SK-N-SH treated with all-trans-retinoic acid at 6 μM for 48 hours (cell line): Measurements from ENCODE around the gene PRKAR1B.

Experiments used
- ATAC-seq: fragments of 200-7000 bp; cut with Tn5 transposase; 3 replicates; pipeline ENCODE4 v1.9.1; 2020; ENCODE audit warnings: mild to moderate bottlenecking, moderate library complexity
- ARNTL ChIP-seq: fragments of 450-650 bp; formaldehyde crosslinking; IDR thresholded peaks from 2 replicates; pipeline ENCODE4 v1.5.0; 2020; ENCODE audit warnings: low read depth, mild to moderate bottlenecking, moderate library complexity, borderline replicate concordance
- BACH2 ChIP-seq: fragments of 250-450 bp; sonication (Bioruptor Pico); IDR thresholded peaks from 2 replicates; pipeline ENCODE4 v1.9.0; 2021; ENCODE audit warnings: mild to moderate bottlenecking, borderline replicate concordance
- CSDC2 ChIP-seq: fragments of 250-450 bp; sonication (Bioruptor Pico); IDR thresholded peaks from 2 replicates; pipeline ENCODE4 v1.5.0; 2020; ENCODE audit warnings: mild to moderate bottlenecking, moderate library complexity
- CSRNP3 ChIP-seq: fragments of 250-450 bp; sonication (Bioruptor Pico); IDR thresholded peaks from 2 replicates; pipeline ENCODE4 v1.5.1; 2021; ENCODE audit warnings: mild to moderate bottlenecking, moderate library complexity
- GLIS3 ChIP-seq: fragments of 250-450 bp; sonication (Bioruptor Pico); IDR thresholded peaks from 2 replicates; pipeline ENCODE4 v1.5.0; 2020; ENCODE audit warnings: mild to moderate bottlenecking, moderate library complexity
- OSR1 ChIP-seq: fragments of 250-450 bp; sonication (Bioruptor Pico); IDR thresholded peaks from 2 replicates; pipeline ENCODE4 v1.8.0; 2022; ENCODE audit warnings: moderate library complexity, mild to moderate bottlenecking, inconsistent platforms
- TCF4 ChIP-seq: fragments of 250-450 bp; sonication (Bioruptor Pico); IDR thresholded peaks from 2 replicates; pipeline ENCODE4 v1.8.0; 2021; ENCODE audit warnings: mild to moderate bottlenecking, moderate library complexity, borderline replicate concordance
- TOX ChIP-seq: fragments of 250-450 bp; sonication (Bioruptor Pico); IDR thresholded peaks from 2 replicates; pipeline ENCODE4 v1.8.0; 2021; ENCODE audit warnings: mild to moderate bottlenecking, moderate library complexity, borderline replicate concordance
- TSHZ2 ChIP-seq: fragments of 250-450 bp; sonication (Bioruptor Pico); IDR thresholded peaks from 2 replicates; pipeline ENCODE4 v1.5.0; 2020; ENCODE audit warnings: mild to moderate bottlenecking, moderate library complexity
- ZC3H10 ChIP-seq: fragments of 250-450 bp; sonication (Bioruptor Pico); IDR thresholded peaks from 2 replicates; pipeline ENCODE4 v1.5.1; 2021; ENCODE audit warnings: mild to moderate bottlenecking, moderate library complexity
- ZFP3 ChIP-seq: fragments of 250-450 bp; sonication (Bioruptor Pico); IDR thresholded peaks from 2 replicates; pipeline ENCODE4 v1.5.0; 2020; ENCODE audit warnings: mild to moderate bottlenecking, moderate library complexity
- ZNF565 ChIP-seq: fragments of 450-650 bp; formaldehyde crosslinking; conservative IDR thresholded peaks from 2 replicates; pipeline ENCODE4 v1.5.0; 2020; ENCODE audit warnings: low read depth, mild to moderate bottlenecking, moderate library complexity
- ZNF70 ChIP-seq: fragments of 450-650 bp; formaldehyde crosslinking; IDR thresholded peaks from 2 replicates; pipeline ENCODE4 v1.5.0; 2020; ENCODE audit warnings: mild to moderate bottlenecking, moderate library complexity
- ZNF8 ChIP-seq: fragments of 450-650 bp; formaldehyde crosslinking; IDR thresholded peaks from 2 replicates; pipeline ENCODE4 v1.5.0; 2020; ENCODE audit warnings: mild to moderate bottlenecking, moderate library complexity
- TF ChIP-seq, protein P1 (sequence below): fragments of 250-450 bp; sonication (Bioruptor Pico); IDR thresholded peaks from 2 replicates; pipeline ENCODE4 v1.8.0; 2020; ENCODE audit warnings: mild to moderate bottlenecking, moderate library complexity, borderline replicate concordance
- TF ChIP-seq, protein P2 (sequence below): fragments of 250-450 bp; sonication (Bioruptor Pico); IDR thresholded peaks from 2 replicates; pipeline ENCODE4 v1.5.1; 2020; ENCODE audit warnings: low read depth, mild to moderate bottlenecking, moderate library complexity

Gene PRKAR1B

GRCh38 chr7:518630-519483 is 208.2 kb downstream of the PRKAR1B start:
- TF ChIP-seq ZNF8 (no peak), ZC3H10 (CRISPR knock-in tag) (no peak), TSHZ2 (CRISPR knock-in tag) (no peak), GLIS3 (CRISPR knock-in tag) (no peak), ZNF70 (CRISPR knock-in tag) (no peak), OSR1 (CRISPR knock-in tag) (no peak), CSDC2 (no peak), TCF4 (CRISPR knock-in tag) (no peak), BACH2 (CRISPR knock-in tag) (no peak), TOX (CRISPR knock-in tag) (no peak), CSRNP3 (CRISPR knock-in tag) (no peak)
- TF ChIP-seq, protein P1, sequence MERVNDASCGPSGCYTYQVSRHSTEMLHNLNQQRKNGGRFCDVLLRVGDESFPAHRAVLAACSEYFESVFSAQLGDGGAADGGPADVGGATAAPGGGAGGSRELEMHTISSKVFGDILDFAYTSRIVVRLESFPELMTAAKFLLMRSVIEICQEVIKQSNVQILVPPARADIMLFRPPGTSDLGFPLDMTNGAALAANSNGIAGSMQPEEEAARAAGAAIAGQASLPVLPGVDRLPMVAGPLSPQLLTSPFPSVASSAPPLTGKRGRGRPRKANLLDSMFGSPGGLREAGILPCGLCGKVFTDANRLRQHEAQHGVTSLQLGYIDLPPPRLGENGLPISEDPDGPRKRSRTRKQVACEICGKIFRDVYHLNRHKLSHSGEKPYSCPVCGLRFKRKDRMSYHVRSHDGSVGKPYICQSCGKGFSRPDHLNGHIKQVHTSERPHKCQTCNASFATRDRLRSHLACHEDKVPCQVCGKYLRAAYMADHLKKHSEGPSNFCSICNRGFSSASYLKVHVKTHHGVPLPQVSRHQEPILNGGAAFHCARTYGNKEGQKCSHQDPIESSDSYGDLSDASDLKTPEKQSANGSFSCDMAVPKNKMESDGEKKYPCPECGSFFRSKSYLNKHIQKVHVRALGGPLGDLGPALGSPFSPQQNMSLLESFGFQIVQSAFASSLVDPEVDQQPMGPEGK (CRISPR knock-in tag): no peak
- TF ChIP-seq, protein P2, sequence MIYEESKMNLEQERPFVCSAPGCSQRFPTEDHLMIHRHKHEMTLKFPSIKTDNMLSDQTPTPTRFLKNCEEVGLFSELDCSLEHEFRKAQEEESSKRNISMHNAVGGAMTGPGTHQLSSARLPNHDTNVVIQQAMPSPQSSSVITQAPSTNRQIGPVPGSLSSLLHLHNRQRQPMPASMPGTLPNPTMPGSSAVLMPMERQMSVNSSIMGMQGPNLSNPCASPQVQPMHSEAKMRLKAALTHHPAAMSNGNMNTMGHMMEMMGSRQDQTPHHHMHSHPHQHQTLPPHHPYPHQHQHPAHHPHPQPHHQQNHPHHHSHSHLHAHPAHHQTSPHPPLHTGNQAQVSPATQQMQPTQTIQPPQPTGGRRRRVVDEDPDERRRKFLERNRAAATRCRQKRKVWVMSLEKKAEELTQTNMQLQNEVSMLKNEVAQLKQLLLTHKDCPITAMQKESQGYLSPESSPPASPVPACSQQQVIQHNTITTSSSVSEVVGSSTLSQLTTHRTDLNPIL (CRISPR knock-in tag): no peak

DNA sequence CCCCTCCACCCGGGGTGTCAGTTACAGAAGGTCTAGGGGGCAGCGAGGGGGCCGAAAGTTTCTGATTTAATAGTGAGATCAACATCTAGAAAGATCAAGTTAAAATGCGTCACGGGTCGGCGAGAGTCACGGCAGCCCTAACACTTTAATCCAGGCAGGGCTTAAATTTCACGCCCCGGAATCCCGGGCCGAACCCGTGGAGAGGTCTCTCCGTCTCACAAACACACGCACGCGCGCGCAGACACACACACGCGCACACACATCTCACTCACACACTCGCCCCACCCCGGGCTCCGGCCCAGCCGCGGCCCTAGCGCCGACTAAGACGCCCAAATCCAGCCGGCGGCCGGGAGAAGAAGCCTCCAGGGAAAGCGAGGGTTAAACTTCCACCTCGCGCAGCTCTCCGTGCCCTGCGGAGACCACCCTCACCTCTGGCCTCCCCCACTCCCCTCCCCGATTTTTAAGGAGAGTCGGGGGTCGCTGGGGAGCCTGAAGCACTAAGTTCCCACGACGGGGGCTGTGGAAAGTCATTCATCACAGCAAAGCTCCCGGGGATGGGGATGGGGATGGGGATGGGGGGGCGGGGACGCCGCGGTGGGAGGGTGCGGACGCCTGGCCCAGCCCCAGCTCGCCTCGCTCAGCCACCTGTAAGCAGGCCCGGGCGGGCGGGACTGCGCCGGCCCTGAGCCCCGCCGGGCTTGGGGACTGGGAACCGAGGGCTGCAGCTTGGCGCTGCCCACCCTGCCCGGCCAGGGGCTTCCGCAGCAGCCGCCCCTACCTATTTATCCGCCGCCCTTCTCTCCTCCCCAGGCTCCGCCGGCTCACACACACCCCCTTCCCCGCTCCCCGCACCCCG is 209.1 kb downstream of the PRKAR1B start:
- ATAC-seq: peak; percentile 17
- no peak for TF ChIP-seq ZFP3 (CRISPR knock-in tag)
- TF ChIP-seq ARNTL: no peak
- no peak for TF ChIP-seq CSDC2
- TF ChIP-seq TSHZ2 (CRISPR knock-in tag): no peak
- no peak for TF ChIP-seq ZNF565 (CRISPR knock-in tag)
- no peak for TF ChIP-seq ZNF8
- no peak for TF ChIP-seq TOX (CRISPR knock-in tag)

More at GRCh38 chr7:518630-519483, 208.2 kb downstream of the PRKAR1B start:
- ATAC-seq: peak; percentile 64
